ENCODE results near the gene NUBPL.
"Not testable (repeated sequence)": the region's sequence is repeated elsewhere in the genome, so short reads cannot be mapped to it uniquely, and the experiment has no call there.

NUBPL gene

GRCh38 chr14:31705731-31706130 is 144.5 kb downstream of the NUBPL start:
- H3K4me3 ChIP-seq (ENCODE audit: low read depth in 1 of 2, low read length in 2 of 2): no peak overlapping the region
- no peaks in the 10 kb centered on the region for H3K27me3 ChIP-seq (ENCODE audit: low read depth, low read length)
- H3K9me3 ChIP-seq (ENCODE audit: control insufficient read depth in 1 of 2, low read length in 2 of 2): no peaks in the 10 kb centered on the region
- no peak overlapping the region for H3K27ac ChIP-seq (ENCODE audit: low read length)
- H3K36me3 ChIP-seq (ENCODE audit: control insufficient read depth in 1 of 2, insufficient read depth in 2 of 2, low read length in 2 of 2): peaks cover 0 to 4% of the 10 kb centered on the region in 2 donors
- no peaks in the 10 kb centered on the region for H3K4me1 ChIP-seq (ENCODE audit: control insufficient read depth in 1 of 2, insufficient read depth in 2 of 2, low read length in 2 of 2)

GRCh38 chr14:31708661-31709060 is 147.5 kb downstream of the NUBPL start:
- H3K27ac ChIP-seq (ENCODE audit: low read length); H3K27me3 ChIP-seq (ENCODE audit: low read depth, low read length); H3K36me3 ChIP-seq (ENCODE audit: control insufficient read depth in 1 of 2, insufficient read depth in 2 of 2, low read length in 2 of 2); H3K4me1 ChIP-seq (ENCODE audit: control insufficient read depth in 1 of 2, insufficient read depth in 2 of 2, low read length in 2 of 2); H3K9me3 ChIP-seq (ENCODE audit: control insufficient read depth in 1 of 2, low read length in 2 of 2); H3K4me3 ChIP-seq (ENCODE audit: low read depth in 1 of 2, low read length in 2 of 2): not testable (repeated sequence)

DNA sequence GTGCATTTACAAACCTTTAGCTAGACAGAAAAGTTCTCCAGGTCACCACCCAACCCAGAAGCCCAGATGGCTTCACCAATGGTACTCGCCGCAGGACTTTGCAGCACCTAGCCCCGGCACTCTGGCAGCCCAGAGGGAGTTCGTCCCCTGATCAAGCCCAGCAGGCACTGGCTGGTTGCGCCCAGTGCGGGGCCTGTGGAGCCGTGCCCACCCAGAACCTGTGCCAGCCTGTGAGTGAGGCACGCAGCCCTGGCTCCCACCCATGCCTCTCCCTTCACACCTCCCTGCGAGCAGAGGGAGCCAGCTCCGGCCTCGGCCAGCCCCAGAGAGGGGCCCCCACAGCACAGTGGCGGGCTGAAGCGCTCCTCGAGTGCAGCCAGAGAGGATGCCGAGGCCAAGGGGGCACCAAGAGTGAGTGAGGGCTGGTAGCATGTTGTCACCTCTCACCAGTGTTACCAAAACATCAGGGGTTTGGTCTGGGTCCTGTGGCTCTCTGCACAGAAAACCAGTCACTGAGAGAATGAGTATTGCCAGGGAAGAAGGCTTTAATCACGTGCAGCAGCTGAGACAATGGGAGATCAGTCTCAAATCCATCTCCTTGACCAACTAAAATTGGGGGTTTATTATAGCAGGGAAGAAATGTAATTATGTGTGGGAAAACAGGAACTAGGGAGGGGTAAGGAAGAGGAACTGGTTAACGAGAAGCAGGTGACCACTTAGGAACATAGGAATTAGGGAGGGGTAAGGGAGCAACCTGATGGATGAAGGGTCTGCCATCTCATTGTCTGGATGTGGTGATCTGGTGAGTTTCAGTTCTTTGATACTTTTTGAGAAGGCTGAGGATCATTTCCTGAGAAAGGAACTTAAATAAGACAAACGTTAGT is 151.3 kb downstream of the NUBPL start:
- Histone ChIP-seq H3K4me3 (ENCODE audit: low read depth in 1 of 2, low read length in 2 of 2) (no peak overlapping the region), H3K4me1 (ENCODE audit: control insufficient read depth in 1 of 2, insufficient read depth in 2 of 2, low read length in 2 of 2) (no peaks in the 10 kb centered on the region), H3K27me3 (ENCODE audit: low read depth, low read length) (no peaks in the 10 kb centered on the region), H3K27ac (ENCODE audit: low read length) (no peak overlapping the region), H3K9me3 (ENCODE audit: control insufficient read depth in 1 of 2, low read length in 2 of 2) (no peaks in the 10 kb centered on the region), H3K36me3 (ENCODE audit: control insufficient read depth in 1 of 2, insufficient read depth in 2 of 2, low read length in 2 of 2) (no peaks in the 10 kb centered on the region)

DNA sequence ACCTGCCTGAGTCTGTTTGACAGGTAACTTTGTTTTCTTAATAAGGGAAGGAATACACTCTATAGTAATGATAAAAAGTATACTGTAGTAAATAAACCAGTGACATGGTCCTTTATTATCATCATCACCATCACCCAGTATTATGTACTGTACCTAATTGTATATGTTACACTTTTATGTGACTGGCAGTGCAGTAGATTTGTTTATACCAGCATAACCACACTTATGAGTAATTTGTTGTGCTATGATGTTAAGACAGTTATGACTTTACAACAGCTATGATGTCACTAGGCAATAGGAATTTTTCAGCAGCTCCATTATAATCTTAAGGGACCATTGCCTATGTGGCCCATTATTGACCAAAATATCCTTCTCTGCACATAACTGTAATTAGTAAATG is 155.0 kb downstream of the NUBPL start:
- H3K36me3 ChIP-seq (ENCODE audit: control insufficient read depth in 1 of 2, insufficient read depth in 2 of 2, low read length in 2 of 2): no peaks in the 10 kb centered on the region
- no peak overlapping the region for H3K4me3 ChIP-seq (ENCODE audit: low read depth in 1 of 2, low read length in 2 of 2)
- no peaks in the 10 kb centered on the region for H3K27me3 ChIP-seq (ENCODE audit: low read depth, low read length)
- H3K9me3 ChIP-seq (ENCODE audit: control insufficient read depth in 1 of 2, low read length in 2 of 2): no peaks in the 10 kb centered on the region
- no peaks in the 10 kb centered on the region for H3K4me1 ChIP-seq (ENCODE audit: control insufficient read depth in 1 of 2, insufficient read depth in 2 of 2, low read length in 2 of 2)
- no peak overlapping the region for H3K27ac ChIP-seq (ENCODE audit: low read length)

- Histone ChIP-seq H3K4me3 (ENCODE audit: low read depth in 1 of 2, low read length in 2 of 2) (no peak overlapping the region), H3K27me3 (ENCODE audit: low read depth, low read length) (no peaks in the 10 kb centered on the region), H3K9me3 (ENCODE audit: control insufficient read depth in 1 of 2, low read length in 2 of 2) (no peaks in the 10 kb centered on the region), H3K4me1 (ENCODE audit: control insufficient read depth in 1 of 2, insufficient read depth in 2 of 2, low read length in 2 of 2) (no peaks in the 10 kb centered on the region), H3K36me3 (ENCODE audit: control insufficient read depth in 1 of 2, insufficient read depth in 2 of 2, low read length in 2 of 2) (no peaks in the 10 kb centered on the region), H3K27ac (ENCODE audit: low read length) (no peak overlapping the region)
Measured at GRCh38 chr14:31717294-31718085, 156.3 kb downstream of the NUBPL start.

GRCh38 chr14:31718585-31718984 is 157.4 kb downstream of the NUBPL start:
- no peaks in the 10 kb centered on the region for H3K9me3 ChIP-seq (ENCODE audit: control insufficient read depth in 1 of 2, low read length in 2 of 2)
- no peaks in the 10 kb centered on the region for H3K27me3 ChIP-seq (ENCODE audit: low read depth, low read length)
- H3K4me3 ChIP-seq (ENCODE audit: low read depth in 1 of 2, low read length in 2 of 2): no peak overlapping the region
- no peaks in the 10 kb centered on the region for H3K4me1 ChIP-seq (ENCODE audit: control insufficient read depth in 1 of 2, insufficient read depth in 2 of 2, low read length in 2 of 2)
- H3K27ac ChIP-seq (ENCODE audit: low read length): no peak overlapping the region
- no peaks in the 10 kb centered on the region for H3K36me3 ChIP-seq (ENCODE audit: control insufficient read depth in 1 of 2, insufficient read depth in 2 of 2, low read length in 2 of 2)

DNA sequence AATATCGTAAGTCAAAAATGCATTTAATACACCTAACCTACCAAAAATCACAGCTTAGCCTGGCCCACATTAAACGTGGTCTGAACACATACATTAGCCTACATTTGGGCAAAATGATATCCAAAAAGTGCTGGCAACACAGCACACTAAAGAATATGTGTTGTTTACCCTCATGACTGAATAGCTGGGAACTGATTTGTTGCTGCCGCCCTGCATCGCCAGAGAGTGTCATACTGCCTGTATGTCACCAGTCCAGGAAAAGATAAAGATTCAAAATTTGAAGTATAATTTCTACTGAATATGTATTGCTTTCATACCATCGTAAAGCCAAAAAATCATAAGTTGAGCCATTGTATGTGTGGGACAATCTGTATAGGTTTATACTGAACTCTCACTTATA is 157.8 kb downstream of the NUBPL start:
- Histone ChIP-seq H3K36me3 (ENCODE audit: control insufficient read depth in 1 of 2, insufficient read depth in 2 of 2, low read length in 2 of 2) (no peaks in the 10 kb centered on the region), H3K4me3 (ENCODE audit: low read depth in 1 of 2, low read length in 2 of 2) (no peak overlapping the region), H3K27me3 (ENCODE audit: low read depth, low read length) (no peaks in the 10 kb centered on the region), H3K9me3 (ENCODE audit: control insufficient read depth in 1 of 2, low read length in 2 of 2) (no peaks in the 10 kb centered on the region), H3K4me1 (ENCODE audit: control insufficient read depth in 1 of 2, insufficient read depth in 2 of 2, low read length in 2 of 2) (no peaks in the 10 kb centered on the region), H3K27ac (ENCODE audit: low read length) (no peak overlapping the region)

DNA sequence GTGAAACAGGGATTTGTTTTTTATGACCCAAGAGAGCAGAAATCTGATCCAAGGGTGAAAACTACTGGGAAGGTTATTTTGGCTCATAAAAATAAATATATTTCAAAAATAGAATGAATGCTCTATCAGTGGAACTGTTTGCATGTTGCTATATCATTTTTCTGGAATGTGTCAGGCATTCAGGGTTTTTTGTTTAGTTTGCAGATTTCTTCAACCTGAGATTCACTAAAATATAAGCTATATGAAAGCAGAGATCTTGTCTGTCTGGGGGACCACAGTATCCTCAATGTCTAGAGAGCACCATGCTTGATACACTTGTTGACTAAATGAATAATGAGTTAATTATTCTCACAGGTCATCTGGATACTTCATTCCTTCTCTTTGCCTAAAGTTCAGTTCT is 165.1 kb downstream of the NUBPL start:
- Histone ChIP-seq H3K4me1 (ENCODE audit: control insufficient read depth in 1 of 2, insufficient read depth in 2 of 2, low read length in 2 of 2) (no peaks in the 10 kb centered on the region), H3K27ac (ENCODE audit: low read length) (no peak overlapping the region), H3K36me3 (ENCODE audit: control insufficient read depth in 1 of 2, insufficient read depth in 2 of 2, low read length in 2 of 2) (peaks cover 0 to 9% of the 10 kb centered on the region in 2 donors), H3K27me3 (ENCODE audit: low read depth, low read length) (no peaks in the 10 kb centered on the region), H3K4me3 (ENCODE audit: low read depth in 1 of 2, low read length in 2 of 2) (no peak overlapping the region), H3K9me3 (ENCODE audit: control insufficient read depth in 1 of 2, low read length in 2 of 2) (peaks cover 6 to 8% of the 10 kb centered on the region in 2 donors)

DNA sequence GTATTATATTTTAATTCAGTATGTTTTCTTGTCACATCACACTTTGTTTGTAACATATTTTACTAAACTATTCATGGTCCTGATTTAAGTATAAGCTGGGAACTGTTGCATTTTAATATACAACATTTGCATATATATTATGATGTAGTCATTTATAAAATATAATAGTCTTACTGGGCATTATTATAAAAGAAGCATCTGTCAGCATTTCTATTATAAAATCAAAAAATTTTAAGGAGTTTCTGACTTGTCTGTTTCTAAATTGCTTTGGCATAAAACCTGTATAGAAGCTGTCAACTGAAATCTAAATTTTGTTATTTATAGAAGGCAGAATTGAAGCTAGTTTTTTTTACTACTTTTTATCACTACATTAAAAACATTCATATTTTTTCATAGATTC is 166.6 kb downstream of the NUBPL start:
- Histone ChIP-seq H3K4me1 (ENCODE audit: control insufficient read depth in 1 of 2, insufficient read depth in 2 of 2, low read length in 2 of 2) (no peaks in the 10 kb centered on the region), H3K9me3 (ENCODE audit: control insufficient read depth in 1 of 2, low read length in 2 of 2) (peaks cover 6 to 9% of the 10 kb centered on the region in 2 donors), H3K27me3 (ENCODE audit: low read depth, low read length) (no peaks in the 10 kb centered on the region), H3K27ac (ENCODE audit: low read length) (no peak overlapping the region), H3K36me3 (ENCODE audit: control insufficient read depth in 1 of 2, insufficient read depth in 2 of 2, low read length in 2 of 2) (peaks cover 0 to 13% of the 10 kb centered on the region in 2 donors), H3K4me3 (ENCODE audit: low read depth in 1 of 2, low read length in 2 of 2) (no peak overlapping the region)

GRCh38 chr14:31740688-31741087 is 179.5 kb downstream of the NUBPL start:
- H3K36me3 ChIP-seq (ENCODE audit: control insufficient read depth in 1 of 2, insufficient read depth in 2 of 2, low read length in 2 of 2): no peaks in the 10 kb centered on the region
- no peaks in the 10 kb centered on the region for H3K27me3 ChIP-seq (ENCODE audit: low read depth, low read length)
- no peak overlapping the region for H3K4me3 ChIP-seq (ENCODE audit: low read depth in 1 of 2, low read length in 2 of 2)
- H3K4me1 ChIP-seq (ENCODE audit: control insufficient read depth in 1 of 2, insufficient read depth in 2 of 2, low read length in 2 of 2): no peaks in the 10 kb centered on the region
- peaks cover 0 to 2% of the 10 kb centered on the region in 2 donors for H3K9me3 ChIP-seq (ENCODE audit: control insufficient read depth in 1 of 2, low read length in 2 of 2)
- H3K27ac ChIP-seq (ENCODE audit: low read length): no peak overlapping the region

DNA sequence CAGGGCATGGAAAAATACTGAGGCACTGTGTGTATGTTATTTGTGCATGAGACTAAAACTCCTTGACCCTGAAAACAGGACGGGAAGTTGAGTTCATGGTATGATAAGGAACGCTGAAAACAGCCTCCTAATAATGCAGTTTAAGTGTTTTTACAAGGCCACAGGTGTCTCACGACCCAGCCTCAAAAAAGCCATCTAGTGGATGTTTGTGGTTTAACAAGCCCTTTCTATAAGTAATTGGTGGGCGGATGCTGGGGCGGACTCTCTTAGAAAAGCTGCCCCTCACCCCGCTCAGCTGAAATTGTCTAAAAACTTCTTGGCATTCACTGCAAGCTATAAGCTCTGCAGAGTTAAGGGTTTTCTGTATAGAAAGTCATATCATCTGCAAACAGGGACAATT is 184.5 kb downstream of the NUBPL start:
- Histone ChIP-seq H3K9me3 (ENCODE audit: control insufficient read depth in 1 of 2, low read length in 2 of 2) (peaks cover 9 to 28% of the 10 kb centered on the region in 2 donors), H3K27me3 (ENCODE audit: low read depth, low read length) (no peaks in the 10 kb centered on the region), H3K4me1 (ENCODE audit: control insufficient read depth in 1 of 2, insufficient read depth in 2 of 2, low read length in 2 of 2) (no peaks in the 10 kb centered on the region), H3K4me3 (ENCODE audit: low read depth in 1 of 2, low read length in 2 of 2) (no peak overlapping the region), H3K27ac (ENCODE audit: low read length) (no peak overlapping the region), H3K36me3 (ENCODE audit: control insufficient read depth in 1 of 2, insufficient read depth in 2 of 2, low read length in 2 of 2) (no peaks in the 10 kb centered on the region)
